Activated T-helper 1 cell treated with anti-CD3 and anti-CD28 coated beads, Interleukin-12 subunit alpha, Interleukin-12 subunit beta, Interleukin-2, Interleukin-4 antibody, amounts not matched to agents 30 ng/mL and 10 ng/mL and 1 ng/mL, durations not matched to agents 14 hours and 24 hours and 36 hours (primary cell): ENCODE results near the gene CYLD. TPM values are rescaled to one million over a fixed set of nuclear protein-coding genes. Genes with fewer than 3 reads are reported as not detected.

Experiments
- DNase-seq: peaks from one replicate; pipeline ENCODE4 v3.0.0; 2021; ENCODE audit warnings: low spot score
- H3K27ac Mint-ChIP-seq: one replicate; pipeline ENCODE4 v1.8.0; 2021; ENCODE audit warnings: mild to moderate bottlenecking, mixed read lengths
- H3K27me3 Mint-ChIP-seq: one replicate; pipeline ENCODE4 v1.8.0; 2022; ENCODE audit warnings: mild to moderate bottlenecking, moderate library complexity, mixed read lengths; ENCODE audit not compliant: insufficient read depth
- H3K36me3 Mint-ChIP-seq: one replicate; pipeline ENCODE4 v1.8.0; 2021; ENCODE audit warnings: low read depth, mixed read lengths
- H3K4me1 Mint-ChIP-seq: one replicate; pipeline ENCODE4 v1.8.0; 2021; ENCODE audit warnings: low read depth, mixed read lengths
- H3K4me3 Mint-ChIP-seq: one replicate; pipeline ENCODE4 v1.8.0; 2021; ENCODE audit warnings: mild to moderate bottlenecking, moderate library complexity, mixed read lengths
- H3K9me3 Mint-ChIP-seq: one replicate; pipeline ENCODE4 v1.8.0; 2021; ENCODE audit warnings: mixed read lengths
- intact Hi-C: fragments of 100-400 bp; cut with micrococcal nuclease; formaldehyde crosslinking; loops from one replicate; pipeline ENCODE4 v1.15.1; 2024
- total RNA-seq: library from RNA; stranded (reverse); gene quantifications from 2 replicates; pipeline ENCODE4 v1.2.3, GENCODE V29; 2022

The CYLD gene
- total RNA-seq, 1 donor from 2014 or later = 219 TPM

- no peak for DNase-seq
- Mint-ChIP-seq H3K36me3 (peaks cover 39% of the 10 kb centered on the region), H3K27ac (no peak overlapping the region), H3K4me3 (no peak overlapping the region), H3K9me3 (no peaks in the 10 kb centered on the region), H3K27me3 (no peaks in the 10 kb centered on the region), H3K4me1 (peaks cover 77% of the 10 kb centered on the region)
- intact Hi-C loops = no loop called here
Observed at GRCh38 chr16:50756473-50756872, 14.6 kb downstream of the CYLD start.

GRCh38 chr16:50761267-50761666 is 19.4 kb downstream of the CYLD start:
- Mint-ChIP-seq H3K27me3 (no peaks in the 10 kb centered on the region), H3K36me3 (peaks cover 59% of the 10 kb centered on the region), H3K9me3 (peaks cover 10% of the 10 kb centered on the region), H3K4me3 (no peak overlapping the region), H3K4me1 (peaks cover 84% of the 10 kb centered on the region), H3K27ac (no peak overlapping the region)
- DNase-seq = no peak
- intact Hi-C loops = no loop called here

GRCh38 chr16:50762241-50762640 is 20.4 kb downstream of the CYLD start:
- Mint-ChIP-seq H3K4me3 (no peak overlapping the region), H3K9me3 (peaks cover 17% of the 10 kb centered on the region), H3K27me3 (no peaks in the 10 kb centered on the region), H3K36me3 (peaks cover 67% of the 10 kb centered on the region), H3K4me1 (peaks cover 83% of the 10 kb centered on the region), H3K27ac (peak overlapping the region; percentile 14)
- DNase-seq = no peak
- intact Hi-C loops = loop anchor here (2.0 kb wide), 1 partner anchor 15 kb away; no protein-coding TSS in a partner anchor

GRCh38 chr16:50763211-50763610 is 21.3 kb downstream of the CYLD start:
- intact Hi-C loops = loop anchor here (1.0 to 2.0 kb wide), 2 partner anchors 13 to 14 kb away; no protein-coding TSS in a partner anchor

GRCh38 chr16:50765260-50765659 is 23.4 kb downstream of the CYLD start:
- Mint-ChIP-seq H3K4me1 (peaks cover 90% of the 10 kb centered on the region), H3K27me3 (no peaks in the 10 kb centered on the region), H3K27ac (peak overlapping the region; percentile 70), H3K9me3 (peaks cover 21% of the 10 kb centered on the region), H3K36me3 (peaks cover 77% of the 10 kb centered on the region), H3K4me3 (peak overlapping the region; percentile 21)
- intact Hi-C loops = loop anchor here (2.0 to 5.0 kb wide), 3 partner anchors 22 to 428 kb away; partner anchors contain the start of gene CYLD
- no peak for DNase-seq

More at GRCh38 chr16:50763211-50763610, 21.3 kb downstream of the CYLD start:
- peak overlapping the region; percentile 13 for H3K27ac Mint-ChIP-seq
- H3K27me3 Mint-ChIP-seq = no peaks in the 10 kb centered on the region
- H3K36me3 Mint-ChIP-seq = peaks cover 68% of the 10 kb centered on the region
- no peak for DNase-seq
- peaks cover 84% of the 10 kb centered on the region for H3K4me1 Mint-ChIP-seq
- H3K4me3 Mint-ChIP-seq = no peak overlapping the region
- H3K9me3 Mint-ChIP-seq = peaks cover 17% of the 10 kb centered on the region

- peak overlapping the region; percentile 70 for H3K27ac Mint-ChIP-seq
- H3K4me1 Mint-ChIP-seq = peaks cover 87% of the 10 kb centered on the region
- peaks cover 24% of the 10 kb centered on the region for H3K9me3 Mint-ChIP-seq
- H3K4me3 Mint-ChIP-seq = peak overlapping the region; percentile 21
- DNase-seq = no peak
- intact Hi-C loops = loop anchor here (2.0 to 5.0 kb wide), 3 partner anchors 23 to 429 kb away; partner anchors contain the start of gene CYLD
- H3K36me3 Mint-ChIP-seq = peaks cover 78% of the 10 kb centered on the region
- no peaks in the 10 kb centered on the region for H3K27me3 Mint-ChIP-seq
Observed at GRCh38 chr16:50765861-50766260, 24.0 kb downstream of the CYLD start.

- H3K4me1 Mint-ChIP-seq = peaks cover 87% of the 10 kb centered on the region
- H3K4me3 Mint-ChIP-seq = no peak overlapping the region
- intact Hi-C loops = loop anchor here (5.0 kb wide), 2 partner anchors 100 to 430 kb away; no protein-coding TSS in a partner anchor
- peaks cover 78% of the 10 kb centered on the region for H3K36me3 Mint-ChIP-seq
- peaks cover 29% of the 10 kb centered on the region for H3K9me3 Mint-ChIP-seq
- H3K27me3 Mint-ChIP-seq = no peaks in the 10 kb centered on the region
- DNase-seq = no peak
- no peak overlapping the region for H3K27ac Mint-ChIP-seq
Observed at GRCh38 chr16:50767197-50767596, 25.3 kb downstream of the CYLD start.

- DNase-seq = no peak
- peaks cover 61% of the 10 kb centered on the region for H3K36me3 Mint-ChIP-seq
- H3K4me3 Mint-ChIP-seq = no peak overlapping the region
- H3K4me1 Mint-ChIP-seq = peaks cover 65% of the 10 kb centered on the region
- peaks cover 18% of the 10 kb centered on the region for H3K9me3 Mint-ChIP-seq
- intact Hi-C loops = no loop called here
- H3K27me3 Mint-ChIP-seq = no peaks in the 10 kb centered on the region
- peak overlapping the region; percentile 31 for H3K27ac Mint-ChIP-seq
Observed at GRCh38 chr16:50771366-50771765, 29.5 kb downstream of the CYLD start.

- H3K27ac Mint-ChIP-seq = no peak overlapping the region
- peaks cover 53% of the 10 kb centered on the region for H3K36me3 Mint-ChIP-seq
- H3K4me1 Mint-ChIP-seq = peaks cover 57% of the 10 kb centered on the region
- H3K27me3 Mint-ChIP-seq = no peaks in the 10 kb centered on the region
- no peak for DNase-seq
- H3K4me3 Mint-ChIP-seq = no peak overlapping the region
- peaks cover 8% of the 10 kb centered on the region for H3K9me3 Mint-ChIP-seq
- intact Hi-C loops = no loop called here
Observed at GRCh38 chr16:50774405-50774804, 32.5 kb downstream of the CYLD start.

GRCh38 chr16:50774960-50775359 is 33.1 kb downstream of the CYLD start:
- Mint-ChIP-seq H3K36me3 (peaks cover 55% of the 10 kb centered on the region), H3K27ac (no peak overlapping the region), H3K4me3 (no peak overlapping the region), H3K27me3 (no peaks in the 10 kb centered on the region), H3K9me3 (peaks cover 8% of the 10 kb centered on the region), H3K4me1 (peaks cover 57% of the 10 kb centered on the region)
- DNase-seq = no peak
- intact Hi-C loops = no loop called here

- Mint-ChIP-seq H3K9me3 (peaks cover 3% of the 10 kb centered on the region), H3K36me3 (peaks cover 60% of the 10 kb centered on the region)
- no peak for DNase-seq
Observed at GRCh38 chr16:50776037-50776436, 34.2 kb downstream of the CYLD start.

GRCh38 chr16:50778284-50779163 is 36.6 kb downstream of the CYLD start:
- Mint-ChIP-seq H3K27ac (peak overlapping the region; percentile 77), H3K27me3 (no peaks in the 10 kb centered on the region), H3K36me3 (peaks cover 60% of the 10 kb centered on the region), H3K4me3 (no peak overlapping the region), H3K9me3 (no peaks in the 10 kb centered on the region), H3K4me1 (peaks cover 50% of the 10 kb centered on the region)
- no peak for DNase-seq
- intact Hi-C loops = no loop called here

More at GRCh38 chr16:50776037-50776436, 34.2 kb downstream of the CYLD start:
- no peaks in the 10 kb centered on the region for H3K27me3 Mint-ChIP-seq
- no peak overlapping the region for H3K4me3 Mint-ChIP-seq
- no peak overlapping the region for H3K27ac Mint-ChIP-seq
- peaks cover 55% of the 10 kb centered on the region for H3K4me1 Mint-ChIP-seq
- intact Hi-C loops = loop anchor here (2.0 kb wide), 1 partner anchor 13 kb away; no protein-coding TSS in a partner anchor

GRCh38 chr16:50781043-50781442 is 39.2 kb downstream of the CYLD start:
- no peaks in the 10 kb centered on the region for H3K9me3 Mint-ChIP-seq
- H3K4me1 Mint-ChIP-seq = peaks cover 44% of the 10 kb centered on the region
- intact Hi-C loops = loop anchor here (2.0 kb wide), 2 partner anchors 26 to 34 kb away; no protein-coding TSS in a partner anchor
- H3K4me3 Mint-ChIP-seq = no peak overlapping the region
- H3K36me3 Mint-ChIP-seq = peaks cover 67% of the 10 kb centered on the region
- H3K27ac Mint-ChIP-seq = peak overlapping the region; percentile 62
- H3K27me3 Mint-ChIP-seq = no peaks in the 10 kb centered on the region
- no peak for DNase-seq
